H9 (cell line): Measurements from ENCODE around the gene TBCC. TPM values are rescaled to one million over a fixed set of nuclear protein-coding genes. Genes with fewer than 3 reads are reported as not detected.

Source experiments
- DNase-seq: peaks from one replicate; pipeline ENCODE4 v3.0.0-alpha.2; 2017
- H2AFZ ChIP-seq: one replicate; pipeline ENCODE4 v1.6.1; 2013; ENCODE audit warnings: mild to moderate bottlenecking, low read length, control low read depth, moderate library complexity
- H2AK5ac ChIP-seq: 2 replicates; pipeline ENCODE4 v1.6.1; 2013; ENCODE audit warnings: low read length, control low read depth, mixed read lengths; ENCODE audit not compliant: insufficient read length
- H2BK120ac ChIP-seq: one replicate; pipeline ENCODE4 v1.6.1; 2013; ENCODE audit warnings: low read depth, mild to moderate bottlenecking, low read length, control low read depth, inconsistent platforms; ENCODE audit not compliant: poor library complexity, severe bottlenecking
- H2BK12ac ChIP-seq: 2 replicates; pipeline ENCODE4 v1.6.1; 2013; ENCODE audit warnings: low read length, control low read depth, mixed read lengths, low read depth; ENCODE audit not compliant: insufficient read length
- H2BK15ac ChIP-seq: 2 replicates; pipeline ENCODE4 v1.6.1; 2013; ENCODE audit warnings: low read depth, low read length, control low read depth
- H2BK20ac ChIP-seq: one replicate; pipeline ENCODE4 v1.6.1; 2013; ENCODE audit warnings: low read depth, mild to moderate bottlenecking, low read length, control low read depth, inconsistent platforms; ENCODE audit not compliant: poor library complexity, severe bottlenecking
- H2BK5ac ChIP-seq: 2 replicates; pipeline ENCODE4 v1.6.1; 2013; ENCODE audit warnings: low read length, control low read depth, mixed read lengths; ENCODE audit not compliant: insufficient read length
- H3K14ac ChIP-seq: 2 replicates; pipeline ENCODE4 v1.6.1; 2013; ENCODE audit warnings: low read length, control low read depth; ENCODE audit not compliant: insufficient read depth
- H3K18ac ChIP-seq: 2 replicates; pipeline ENCODE4 v1.6.1; 2013; ENCODE audit warnings: low read depth, mild to moderate bottlenecking, mixed read lengths, low read length, control low read depth; ENCODE audit not compliant: insufficient read length
- H3K23ac ChIP-seq: 2 replicates; pipeline ENCODE4 v1.6.1; 2013; ENCODE audit warnings: low read length, control low read depth, mixed read lengths, low read depth; ENCODE audit not compliant: insufficient read length
- H3K23me2 ChIP-seq: 2 replicates; pipeline ENCODE4 v1.6.1; 2013; ENCODE audit warnings: low read depth, mild to moderate bottlenecking, mixed read lengths, low read length, control low read depth; ENCODE audit not compliant: insufficient read length, poor library complexity, severe bottlenecking
- H3K27ac ChIP-seq: 2 replicates; pipeline ENCODE4 v1.5.1; 2013; ENCODE audit warnings: low read length, control low read depth, mixed read lengths, low read depth; ENCODE audit not compliant: insufficient read length
- H3K27me3 ChIP-seq: 2 replicates; pipeline ENCODE4 v1.6.1; 2013; ENCODE audit warnings: low read length, control low read depth, inconsistent platforms; ENCODE audit not compliant: insufficient read depth
- H3K4ac ChIP-seq: 2 replicates; pipeline ENCODE4 v1.6.1; 2013; ENCODE audit warnings: low read depth, mild to moderate bottlenecking, control low read depth, inconsistent platforms, low read length, moderate library complexity
- H3K4me1 ChIP-seq: 2 replicates; pipeline ENCODE4 v1.6.1; 2013; ENCODE audit warnings: low read length, control low read depth, inconsistent platforms; ENCODE audit not compliant: insufficient read depth
- H3K4me2 ChIP-seq: 2 replicates; pipeline ENCODE4 v1.6.1; 2013; ENCODE audit warnings: low read length, control low read depth, mixed read lengths; ENCODE audit not compliant: insufficient read length, insufficient read depth
- H3K56ac ChIP-seq: 2 replicates; pipeline ENCODE4 v1.6.1; 2013; ENCODE audit warnings: low read depth, mild to moderate bottlenecking, mixed read lengths, low read length, control low read depth; ENCODE audit not compliant: insufficient read length
- H3K79me1 ChIP-seq: 2 replicates; pipeline ENCODE4 v1.6.1; 2013; ENCODE audit warnings: low read depth, mild to moderate bottlenecking, moderate library complexity, low read length, control low read depth, inconsistent platforms; ENCODE audit not compliant: insufficient read depth, poor library complexity, severe bottlenecking
- H3K79me2 ChIP-seq: 2 replicates; pipeline ENCODE4 v1.6.1; 2013; ENCODE audit warnings: low read length, control low read depth, inconsistent platforms; ENCODE audit not compliant: insufficient read depth
- H3K9ac ChIP-seq: 2 replicates; pipeline ENCODE4 v1.6.1; 2013; ENCODE audit warnings: low read length, control low read depth, mixed read lengths; ENCODE audit not compliant: insufficient read length; ENCODE audit errors: extremely low read depth
- H3K9me3 ChIP-seq: one replicate; pipeline ENCODE4 v1.6.1; 2013; ENCODE audit warnings: low read depth, low read length, inconsistent platforms; ENCODE audit not compliant: control insufficient read depth
- H3T11ph ChIP-seq: one replicate; pipeline ENCODE4 v1.6.1; 2013; ENCODE audit warnings: mild to moderate bottlenecking, low read length, control low read depth, inconsistent platforms
- H4K20me1 ChIP-seq: one replicate; pipeline ENCODE4 v1.6.1; 2013; ENCODE audit not compliant: control insufficient read depth, insufficient read length, insufficient read depth
- H4K5ac ChIP-seq: 2 replicates; pipeline ENCODE4 v1.6.1; 2013; ENCODE audit warnings: low read depth, mild to moderate bottlenecking, mixed read lengths, low read length, control low read depth; ENCODE audit not compliant: insufficient read length
- H4K8ac ChIP-seq: replicated peaks from 2 replicates; pipeline ENCODE4 v1.6.1; 2013; ENCODE audit warnings: low read length, control low read depth, mixed read lengths, low read depth; ENCODE audit not compliant: insufficient read length
- H4K91ac ChIP-seq: 2 replicates; pipeline ENCODE4 v1.6.1; 2013; ENCODE audit warnings: low read depth, mild to moderate bottlenecking, moderate library complexity, mixed read lengths, low read length, control low read depth; ENCODE audit not compliant: insufficient read length
- H3K27ac Mint-ChIP-seq, 3 experiments: 2 replicates in 2 of 3; 3 replicates in 1 of 3; pipeline ENCODE4 v1.8.0; 2020 to 2021; ENCODE audit warnings: mixed read lengths in 3 of 3, mild to moderate bottlenecking in 1 of 3, moderate library complexity in 1 of 3
- H3K27me3 Mint-ChIP-seq: 2 replicates; pipeline ENCODE4 v1.8.0; 2021; ENCODE audit warnings: low read depth, mild to moderate bottlenecking, moderate library complexity, mixed read lengths
- H3K36me3 Mint-ChIP-seq, 3 experiments: 2 replicates in 2 of 3; 3 replicates in 1 of 3; pipeline ENCODE4 v1.8.0; 2020 to 2021; ENCODE audit warnings: low read depth in 3 of 3, mixed read lengths in 3 of 3; ENCODE audit not compliant: insufficient read depth in 1 of 3
- H3K4me1 Mint-ChIP-seq, 2 experiments: 2 replicates each; pipeline ENCODE4 v1.8.0; 2020; ENCODE audit warnings: mixed read lengths in 2 of 2
- H3K4me3 Mint-ChIP-seq, 2 experiments: 2 replicates in 1 of 2; 3 replicates in 1 of 2; pipeline ENCODE4 v1.8.0; 2020 to 2021; ENCODE audit warnings: mild to moderate bottlenecking in 2 of 2, mixed read lengths in 2 of 2, moderate library complexity in 1 of 2
- H3K9me3 Mint-ChIP-seq, 2 experiments: 2 replicates in 1 of 2; 3 replicates in 1 of 2; pipeline ENCODE4 v1.8.0; 2020; ENCODE audit warnings: mild to moderate bottlenecking in 2 of 2, mixed read lengths in 2 of 2, moderate library complexity in 1 of 2
- WGBS: extraction: QIAGEN DNeasy Blood & Tissue Kit; methylation state at CpG from one replicate; pipeline ENCODE4 v1.1.7; 2013; ENCODE audit warnings: missing lambda C conversion rate, low lambda C conversion rate, mixed read lengths; ENCODE audit not compliant: insufficient read length; ENCODE audit errors: extremely low coverage; 5-methylcytosine and 5-hydroxymethylcytosine counted together
- total RNA-seq: library from RNA; stranded (reverse); gene quantifications from 2 replicates; pipeline ENCODE4 v1.2.1, GENCODE V29; 2021
- TF ChIP-seq, protein P1 (sequence below): fragments of 200-600 bp; sonication (generic); conservative IDR thresholded peaks from 3 replicates; pipeline ENCODE4 v1.8.0; 2021; ENCODE audit warnings: antibody characterized with exemption, mild to moderate bottlenecking

TBCC gene
- total RNA-seq, 1 experiment from 2014 or later = 25.6 TPM

DNA sequence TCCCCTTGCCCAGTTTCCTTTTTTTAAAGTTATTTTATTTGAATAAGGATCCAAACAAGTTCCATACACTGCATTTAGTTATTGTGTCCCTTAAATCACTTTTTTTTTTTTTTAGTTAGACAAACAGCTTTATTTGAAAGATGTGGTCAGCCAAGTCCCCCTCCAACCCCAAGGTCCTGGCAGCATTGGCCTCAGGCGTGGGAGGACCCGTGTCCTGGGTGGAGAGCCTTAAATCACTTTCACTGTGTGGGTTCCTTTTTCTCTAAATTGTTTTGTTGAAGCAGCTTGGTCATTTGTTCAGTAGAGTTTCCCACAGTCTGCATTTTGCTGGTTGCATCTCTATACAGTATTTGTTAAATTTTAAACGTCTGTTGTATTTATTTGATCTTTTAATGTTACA lies 5.2 kb upstream of the TBCC start:
- no peaks in the 10 kb centered on the region for H3K9me3 ChIP-seq
- H3K4ac ChIP-seq = no peak overlapping the region
- Mint-ChIP-seq H3K9me3 (no peaks in the 10 kb centered on the region), H3K27ac (peak overlapping the region in 1 of 3 experiments; percentile 65; a peak in 1 of 7 replicates), H3K36me3 (peaks cover 3 to 5% (median 4%) of the 10 kb centered on the region in 3 experiments; a peak in 5 of 7 replicates), H3K4me1 (peaks cover 22 to 34% of the 10 kb centered on the region in 2 experiments), H3K4me3 (no peak overlapping the region), H3K27me3 (0 out of 2 replicates have a peak, but pooled peaks cover 2% of the 10 kb centered on the region)
- H3K23ac ChIP-seq = no peak overlapping the region
- no peak overlapping the region for H3K56ac ChIP-seq
- no peak overlapping the region for H2BK12ac ChIP-seq
- no peaks in the 10 kb centered on the region for H3K27me3 ChIP-seq
- H2BK120ac ChIP-seq = no peak overlapping the region
- no peak overlapping the region for H4K5ac ChIP-seq
- H2BK5ac ChIP-seq = no peak overlapping the region
- no peak overlapping the region for H3T11ph ChIP-seq
- no peak overlapping the region for H3K14ac ChIP-seq
- no peak overlapping the region for H3K4me2 ChIP-seq
- H2BK20ac ChIP-seq = no peak overlapping the region
- H2AK5ac ChIP-seq = no peak overlapping the region
- no peak overlapping the region for H2BK15ac ChIP-seq
- WGBS = no CpG with 5 or more reads among the region's 3 CpGs
- H3K9ac ChIP-seq = no peak overlapping the region
- no peaks in the 10 kb centered on the region for H3K79me1 ChIP-seq
- no peaks in the 10 kb centered on the region for H4K20me1 ChIP-seq
- H3K18ac ChIP-seq = no peak overlapping the region
- H3K23me2 ChIP-seq = peaks cover 12% of the 10 kb centered on the region
- H3K79me2 ChIP-seq = no peaks in the 10 kb centered on the region
- no peak overlapping the region for H4K8ac ChIP-seq
- TF ChIP-seq, protein P1, sequence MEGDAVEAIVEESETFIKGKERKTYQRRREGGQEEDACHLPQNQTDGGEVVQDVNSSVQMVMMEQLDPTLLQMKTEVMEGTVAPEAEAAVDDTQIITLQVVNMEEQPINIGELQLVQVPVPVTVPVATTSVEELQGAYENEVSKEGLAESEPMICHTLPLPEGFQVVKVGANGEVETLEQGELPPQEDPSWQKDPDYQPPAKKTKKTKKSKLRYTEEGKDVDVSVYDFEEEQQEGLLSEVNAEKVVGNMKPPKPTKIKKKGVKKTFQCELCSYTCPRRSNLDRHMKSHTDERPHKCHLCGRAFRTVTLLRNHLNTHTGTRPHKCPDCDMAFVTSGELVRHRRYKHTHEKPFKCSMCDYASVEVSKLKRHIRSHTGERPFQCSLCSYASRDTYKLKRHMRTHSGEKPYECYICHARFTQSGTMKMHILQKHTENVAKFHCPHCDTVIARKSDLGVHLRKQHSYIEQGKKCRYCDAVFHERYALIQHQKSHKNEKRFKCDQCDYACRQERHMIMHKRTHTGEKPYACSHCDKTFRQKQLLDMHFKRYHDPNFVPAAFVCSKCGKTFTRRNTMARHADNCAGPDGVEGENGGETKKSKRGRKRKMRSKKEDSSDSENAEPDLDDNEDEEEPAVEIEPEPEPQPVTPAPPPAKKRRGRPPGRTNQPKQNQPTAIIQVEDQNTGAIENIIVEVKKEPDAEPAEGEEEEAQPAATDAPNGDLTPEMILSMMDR = no peak
- H2AFZ ChIP-seq = no peak overlapping the region
- no peak overlapping the region for H4K91ac ChIP-seq
- no peak overlapping the region for H3K27ac ChIP-seq
- DNase-seq = no peak
- no peaks in the 10 kb centered on the region for H3K4me1 ChIP-seq
